ENCODE measurements around the gene TRIOBP. TPM values are rescaled to one million over a fixed set of nuclear protein-coding genes. Genes with fewer than 3 reads are reported as not detected.

The TRIOBP gene
- total and polyA plus RNA-seq, 2 of the 13 experiments (the other 11 are each of a cell fraction or from before 2014, with no cell fraction given) = 6.1 to 15.4 TPM

GRCh38 chr22:37734964-37735451 lies 38.2 kb downstream of the TRIOBP start (continued):
- TF ChIP-seq NFIC (IDR thresholded peaks at IDR 0.05; ENCODE audit: low read length) (no peak), MTA3 (CRISPR knock-in tag; IDR thresholded peaks at IDR 0.05) (no peak), CCDC6 (CRISPR knock-in tag; IDR thresholded peaks at IDR 0.05) (no peak), ZNF446 (CRISPR knock-in tag; IDR thresholded peaks at IDR 0.05) (no peak), PHF20 (CRISPR knock-in tag; IDR thresholded peaks at IDR 0.05) (0 out of 2 replicates have a peak, but pooled peaks have one; percentile 8), ZIK1 (CRISPR knock-in tag; IDR thresholded peaks at IDR 0.05; ENCODE audit: borderline replicate concordance, low read depth) (0 out of 2 replicates have a peak, but pooled peaks have one; percentile 34), SAP130 (CRISPR knock-in tag; IDR thresholded peaks at IDR 0.05; ENCODE audit: low read depth) (peak; percentile 70), ZNF782 (CRISPR knock-in tag; IDR thresholded peaks at IDR 0.05; ENCODE audit: borderline replicate concordance) (no peak), ZNF691 (CRISPR knock-in tag; IDR thresholded peaks at IDR 0.05; ENCODE audit: borderline replicate concordance, low read depth) (no peak), ZNF329 (CRISPR knock-in tag; IDR thresholded peaks at IDR 0.05; ENCODE audit: low read depth) (no peak), RARA (CRISPR knock-in tag; IDR thresholded peaks at IDR 0.05) (0 out of 2 replicates have a peak, but pooled peaks have one; percentile 13), ZNF496 (CRISPR knock-in tag; IDR thresholded peaks at IDR 0.05; ENCODE audit: insufficient replicate concordance) (no peak), NCOA1 (CRISPR knock-in tag; IDR thresholded peaks at IDR 0.05) (no peak), ZFYVE20 (CRISPR knock-in tag; IDR thresholded peaks at IDR 0.05; ENCODE audit: borderline replicate concordance, low read depth) (no peak), NFRKB (IDR thresholded peaks at IDR 0.05) (no peak), MIER3 (CRISPR knock-in tag; IDR thresholded peaks at IDR 0.05; ENCODE audit: borderline replicate concordance) (no peak), FOXM1 (CRISPR knock-in tag; IDR thresholded peaks at IDR 0.05) (no peak), ZBTB46 (CRISPR knock-in tag; IDR thresholded peaks at IDR 0.05; ENCODE audit: borderline replicate concordance) (no peak), ZNF12 (CRISPR knock-in tag; IDR thresholded peaks at IDR 0.05) (no peak), TGIF2 (CRISPR knock-in tag; IDR thresholded peaks at IDR 0.05) (no peak), NAIF1 (CRISPR knock-in tag; IDR thresholded peaks at IDR 0.05; ENCODE audit: borderline replicate concordance) (no peak), BRCA1 (CRISPR knock-in tag; IDR thresholded peaks at IDR 0.05) (0 out of 2 replicates have a peak, but pooled peaks have one; percentile 81), MAFF (IDR thresholded peaks at IDR 0.05; ENCODE audit: low read depth, low read length) (no peak), MYNN (CRISPR knock-in tag; IDR thresholded peaks at IDR 0.05; ENCODE audit: low read depth) (no peak), CENPT (CRISPR knock-in tag; IDR thresholded peaks at IDR 0.05; ENCODE audit: low read depth) (no peak)
- TF ChIP-seq, protein P1, sequence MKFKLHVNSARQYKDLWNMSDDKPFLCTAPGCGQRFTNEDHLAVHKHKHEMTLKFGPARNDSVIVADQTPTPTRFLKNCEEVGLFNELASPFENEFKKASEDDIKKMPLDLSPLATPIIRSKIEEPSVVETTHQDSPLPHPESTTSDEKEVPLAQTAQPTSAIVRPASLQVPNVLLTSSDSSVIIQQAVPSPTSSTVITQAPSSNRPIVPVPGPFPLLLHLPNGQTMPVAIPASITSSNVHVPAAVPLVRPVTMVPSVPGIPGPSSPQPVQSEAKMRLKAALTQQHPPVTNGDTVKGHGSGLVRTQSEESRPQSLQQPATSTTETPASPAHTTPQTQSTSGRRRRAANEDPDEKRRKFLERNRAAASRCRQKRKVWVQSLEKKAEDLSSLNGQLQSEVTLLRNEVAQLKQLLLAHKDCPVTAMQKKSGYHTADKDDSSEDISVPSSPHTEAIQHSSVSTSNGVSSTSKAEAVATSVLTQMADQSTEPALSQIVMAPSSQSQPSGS (CRISPR knock-in tag; IDR thresholded peaks at IDR 0.05) = 0 out of 2 replicates have a peak, but pooled peaks have one; percentile 38
- TF ChIP-seq, protein P2, sequence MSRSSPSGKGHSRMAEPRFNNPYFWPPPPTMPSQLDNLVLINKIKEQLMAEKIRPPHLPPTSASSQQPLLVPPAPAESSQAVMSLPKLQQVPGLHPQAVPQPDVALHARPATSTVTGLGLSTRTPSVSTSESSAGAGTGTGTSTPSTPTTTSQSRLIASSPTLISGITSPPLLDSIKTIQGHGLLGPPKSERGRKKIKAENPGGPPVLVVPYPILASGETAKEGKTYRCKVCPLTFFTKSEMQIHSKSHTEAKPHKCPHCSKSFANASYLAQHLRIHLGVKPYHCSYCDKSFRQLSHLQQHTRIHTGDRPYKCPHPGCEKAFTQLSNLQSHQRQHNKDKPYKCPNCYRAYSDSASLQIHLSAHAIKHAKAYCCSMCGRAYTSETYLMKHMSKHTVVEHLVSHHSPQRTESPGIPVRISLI (CRISPR knock-in tag; IDR thresholded peaks at IDR 0.05; ENCODE audit: borderline replicate concordance) = no peak
